ENCODE data around the gene ST7.
"Not testable (repeated sequence)": the region's sequence is repeated elsewhere in the genome, so short reads cannot be mapped to it uniquely, and the experiment has no call there.

DNA sequence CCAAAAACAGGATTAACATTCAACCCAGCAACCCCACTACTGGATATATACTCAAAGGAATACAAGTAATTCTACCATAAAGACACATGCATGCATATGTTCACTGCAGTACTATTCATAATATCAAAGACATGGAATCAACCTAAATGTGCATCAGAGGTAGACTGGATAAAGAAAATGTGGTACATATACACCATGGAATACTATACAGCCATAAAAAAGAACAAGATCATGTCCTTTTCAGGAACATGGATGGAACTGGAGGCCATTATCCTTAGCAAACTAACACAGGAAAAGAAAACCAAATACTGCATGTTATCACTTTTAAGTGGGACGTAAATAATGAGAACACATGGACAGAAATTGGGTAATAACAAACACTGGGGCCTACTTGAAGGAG lies 77.5 kb downstream of the ST7 start:
- TF ChIP-seq POLR2A, EP300 (IDR thresholded peaks at IDR 0.05): not testable (repeated sequence)
- TF ChIP-seq, protein P1, sequence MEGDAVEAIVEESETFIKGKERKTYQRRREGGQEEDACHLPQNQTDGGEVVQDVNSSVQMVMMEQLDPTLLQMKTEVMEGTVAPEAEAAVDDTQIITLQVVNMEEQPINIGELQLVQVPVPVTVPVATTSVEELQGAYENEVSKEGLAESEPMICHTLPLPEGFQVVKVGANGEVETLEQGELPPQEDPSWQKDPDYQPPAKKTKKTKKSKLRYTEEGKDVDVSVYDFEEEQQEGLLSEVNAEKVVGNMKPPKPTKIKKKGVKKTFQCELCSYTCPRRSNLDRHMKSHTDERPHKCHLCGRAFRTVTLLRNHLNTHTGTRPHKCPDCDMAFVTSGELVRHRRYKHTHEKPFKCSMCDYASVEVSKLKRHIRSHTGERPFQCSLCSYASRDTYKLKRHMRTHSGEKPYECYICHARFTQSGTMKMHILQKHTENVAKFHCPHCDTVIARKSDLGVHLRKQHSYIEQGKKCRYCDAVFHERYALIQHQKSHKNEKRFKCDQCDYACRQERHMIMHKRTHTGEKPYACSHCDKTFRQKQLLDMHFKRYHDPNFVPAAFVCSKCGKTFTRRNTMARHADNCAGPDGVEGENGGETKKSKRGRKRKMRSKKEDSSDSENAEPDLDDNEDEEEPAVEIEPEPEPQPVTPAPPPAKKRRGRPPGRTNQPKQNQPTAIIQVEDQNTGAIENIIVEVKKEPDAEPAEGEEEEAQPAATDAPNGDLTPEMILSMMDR (IDR thresholded peaks at IDR 0.05): not testable (repeated sequence)

Data from tibial nerve (tissue), 4 donors.